Breast epithelium (tissue), 4 donors: Measurements from ENCODE around the gene DCST2. TPM values are rescaled to one million over a fixed set of nuclear protein-coding genes. Genes with fewer than 3 reads are reported as not detected.

Source experiments
- DNase-seq, 2 donors: peaks; one replicate each; pipeline ENCODE4 v3.0.0-alpha.2; 2019; ENCODE audit warnings: low spot score in 2 of 2
- H3K27ac ChIP-seq, 2 donors: fragments of 200-600 bp; sonication (generic) in 1 of 2; one replicate each; pipeline ENCODE4 v1.5.1; 2016 to 2019; ENCODE audit warnings: mild to moderate bottlenecking in 1 of 2
- H3K27me3 ChIP-seq, 2 donors: fragments of 200-600 bp; sonication (generic) in 1 of 2; one replicate each; pipeline versions ENCODE4 v1.5.1 to v1.6.0; 2017 to 2019; ENCODE audit warnings: control low read depth in 1 of 2, mild to moderate bottlenecking in 1 of 2
- H3K36me3 ChIP-seq: fragments of 200-600 bp; one replicate; pipeline ENCODE4 v1.5.1; 2019
- H3K4me1 ChIP-seq, 2 donors: fragments of 200-600 bp; sonication (generic); one replicate each; pipeline ENCODE4 v1.5.1; 2016 to 2019; ENCODE audit warnings: control low read depth in 1 of 2
- H3K4me3 ChIP-seq, 3 donors: fragments of 200-600 bp; sonication (generic); 1 replicate in 2 of 3; 2 replicates in 1 of 3; pipeline ENCODE4 v1.5.1; 2016 to 2019; ENCODE audit warnings: mild to moderate bottlenecking in 3 of 3, moderate library complexity in 2 of 3
- H3K9me3 ChIP-seq, 2 donors: fragments of 200-600 bp; sonication (generic) in 1 of 2; one replicate each; pipeline ENCODE4 v1.5.1; 2016 to 2019; ENCODE audit warnings: control low read depth in 1 of 2
- POLR2A ChIP-seq: fragments of 450-650 bp; IDR thresholded peaks from one replicate; pipeline ENCODE4 v1.6.1; 2016; ENCODE audit warnings: antibody characterized with exemption, mild to moderate bottlenecking, moderate library complexity
- POLR2AphosphoS5 ChIP-seq, 3 donors: sonication (generic); formaldehyde crosslinking; IDR thresholded peaks; one replicate each; pipeline ENCODE4 v1.6.1; 2017; ENCODE audit warnings: antibody characterized with exemption in 3 of 3
- intact Hi-C: fragments of 100-400 bp; cut with DNase I; formaldehyde crosslinking; loops from one replicate; pipeline ENCODE4 v1.15.1; 2023; ENCODE audit warnings: low total_unique reads
- total RNA-seq, 3 donors: library from RNA; depleted of rRNA; stranded (reverse); fragments of >200 nt; gene quantifications; one replicate each; pipeline ENCODE4 v1.1.0, GENCODE V29; 2016
- TF ChIP-seq, protein P1 (sequence below), 3 donors: fragments of 450-650 bp; IDR thresholded peaks; one replicate each; pipeline ENCODE4 v1.5.1; 2016 to 2017; ENCODE audit warnings: antibody characterized with exemption in 3 of 3, mild to moderate bottlenecking in 3 of 3, moderate library complexity in 3 of 3

The DCST2 gene
- total RNA-seq, 3 donors from 2014 or later = 0.48 to 4.4 (median 3.3) TPM

DNA sequence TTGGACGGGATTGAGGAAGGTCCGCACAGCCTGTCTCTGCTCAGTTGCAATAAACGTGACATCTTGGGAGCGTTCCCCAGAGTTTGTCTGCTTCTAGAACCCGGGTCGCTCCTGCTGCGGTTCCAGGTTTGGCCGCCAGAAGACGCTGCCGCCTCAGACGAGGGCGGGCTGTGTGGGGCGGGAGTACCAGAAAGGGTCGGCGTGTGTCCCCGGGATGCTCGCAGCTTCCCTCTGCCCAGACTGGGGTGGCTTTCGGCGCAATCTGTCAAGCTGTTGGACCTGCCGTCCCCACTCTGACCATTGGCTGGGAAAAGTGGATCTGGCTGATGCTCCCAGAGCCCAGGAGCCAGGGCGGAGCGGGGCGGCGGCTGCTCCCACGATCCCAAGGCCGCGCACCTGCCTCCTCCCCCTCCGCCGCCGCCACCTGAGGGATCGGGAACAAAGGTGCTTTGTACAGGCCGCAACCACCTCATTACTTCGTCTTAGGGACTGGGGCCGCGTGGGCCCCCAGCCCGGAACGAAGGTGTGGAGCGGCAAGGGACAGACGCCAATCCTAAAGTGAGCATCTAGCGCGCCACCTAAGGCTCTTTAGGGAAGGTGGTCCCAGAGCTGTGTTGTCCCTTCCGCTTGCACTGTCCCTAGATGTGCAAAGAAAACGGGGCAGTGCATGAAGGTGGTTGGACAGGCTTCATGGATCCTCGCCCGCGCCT, 29.3 kb upstream of the DCST2 start:
- Histone ChIP-seq H3K27ac (peak overlapping the region; percentile 85 to 92), H3K27me3 (no peaks in the 10 kb centered on the region), H3K4me3 (peak overlapping the region; percentile 68 to 90 (median 81)), H3K36me3 (no peaks in the 10 kb centered on the region), H3K4me1 (peaks cover 14 to 15% of the 10 kb centered on the region in 2 donors), H3K9me3 (no peaks in the 10 kb centered on the region)
- peak in 1 of 2 donors; percentile 69 for DNase-seq
- intact Hi-C loops = loop anchor here (10.0 kb wide), 1 partner anchor 108 kb away; the partner anchor contains the start of gene PBXIP1
- no peak for TF ChIP-seq POLR2A
- TF ChIP-seq POLR2AphosphoS5 (IDR thresholded peaks at IDR 0.05) = peak in 1 of 3 donors; percentile 27
- TF ChIP-seq, protein P1, sequence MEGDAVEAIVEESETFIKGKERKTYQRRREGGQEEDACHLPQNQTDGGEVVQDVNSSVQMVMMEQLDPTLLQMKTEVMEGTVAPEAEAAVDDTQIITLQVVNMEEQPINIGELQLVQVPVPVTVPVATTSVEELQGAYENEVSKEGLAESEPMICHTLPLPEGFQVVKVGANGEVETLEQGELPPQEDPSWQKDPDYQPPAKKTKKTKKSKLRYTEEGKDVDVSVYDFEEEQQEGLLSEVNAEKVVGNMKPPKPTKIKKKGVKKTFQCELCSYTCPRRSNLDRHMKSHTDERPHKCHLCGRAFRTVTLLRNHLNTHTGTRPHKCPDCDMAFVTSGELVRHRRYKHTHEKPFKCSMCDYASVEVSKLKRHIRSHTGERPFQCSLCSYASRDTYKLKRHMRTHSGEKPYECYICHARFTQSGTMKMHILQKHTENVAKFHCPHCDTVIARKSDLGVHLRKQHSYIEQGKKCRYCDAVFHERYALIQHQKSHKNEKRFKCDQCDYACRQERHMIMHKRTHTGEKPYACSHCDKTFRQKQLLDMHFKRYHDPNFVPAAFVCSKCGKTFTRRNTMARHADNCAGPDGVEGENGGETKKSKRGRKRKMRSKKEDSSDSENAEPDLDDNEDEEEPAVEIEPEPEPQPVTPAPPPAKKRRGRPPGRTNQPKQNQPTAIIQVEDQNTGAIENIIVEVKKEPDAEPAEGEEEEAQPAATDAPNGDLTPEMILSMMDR (IDR thresholded peaks at IDR 0.05) = peak; percentile 64 to 93 (median 66)

DNA sequence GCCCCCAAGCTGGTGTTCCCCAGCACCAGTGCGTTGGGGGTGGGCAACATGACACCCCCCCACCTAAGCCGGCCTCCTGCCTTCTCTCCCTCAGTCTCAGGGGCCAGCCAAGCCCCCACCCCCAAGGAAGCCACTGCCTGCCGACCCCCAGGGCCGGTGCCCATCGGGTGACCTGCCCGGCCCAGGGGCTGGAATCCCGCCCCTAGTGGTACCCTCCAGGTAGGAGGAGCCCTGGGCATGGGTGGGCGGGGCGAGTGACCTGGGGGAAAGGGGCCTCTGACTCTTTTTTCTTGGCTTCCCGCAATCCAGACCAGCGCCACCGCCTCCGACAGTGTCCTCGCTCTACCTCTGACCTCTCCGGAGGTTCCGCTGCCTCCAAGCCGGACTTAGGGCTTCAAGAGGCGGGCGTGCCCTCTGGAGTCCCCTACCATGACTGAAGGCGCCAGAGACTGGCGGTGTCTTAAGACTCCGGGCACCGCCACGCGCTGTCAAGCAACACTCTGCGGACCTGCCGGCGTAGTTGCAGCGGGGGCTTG, 28.6 kb upstream of the DCST2 start:
- H3K36me3 ChIP-seq = no peaks in the 10 kb centered on the region
- peak overlapping the region in 2 of 3 donors; percentile 81 to 90 for H3K4me3 ChIP-seq
- peak overlapping the region; percentile 29 to 92 for H3K27ac ChIP-seq
- no peaks in the 10 kb centered on the region for H3K27me3 ChIP-seq
- H3K4me1 ChIP-seq = peaks cover 14 to 15% of the 10 kb centered on the region in 2 donors
- no peak for DNase-seq
- no peaks in the 10 kb centered on the region for H3K9me3 ChIP-seq
- intact Hi-C loops = loop anchor here (10.0 kb wide), 1 partner anchor 107 kb away; the partner anchor contains the start of gene PBXIP1
- TF ChIP-seq, protein P1 (IDR thresholded peaks at IDR 0.05) = no peak
- TF ChIP-seq POLR2AphosphoS5 (IDR thresholded peaks at IDR 0.05) (no peak), POLR2A (no peak)

DNA sequence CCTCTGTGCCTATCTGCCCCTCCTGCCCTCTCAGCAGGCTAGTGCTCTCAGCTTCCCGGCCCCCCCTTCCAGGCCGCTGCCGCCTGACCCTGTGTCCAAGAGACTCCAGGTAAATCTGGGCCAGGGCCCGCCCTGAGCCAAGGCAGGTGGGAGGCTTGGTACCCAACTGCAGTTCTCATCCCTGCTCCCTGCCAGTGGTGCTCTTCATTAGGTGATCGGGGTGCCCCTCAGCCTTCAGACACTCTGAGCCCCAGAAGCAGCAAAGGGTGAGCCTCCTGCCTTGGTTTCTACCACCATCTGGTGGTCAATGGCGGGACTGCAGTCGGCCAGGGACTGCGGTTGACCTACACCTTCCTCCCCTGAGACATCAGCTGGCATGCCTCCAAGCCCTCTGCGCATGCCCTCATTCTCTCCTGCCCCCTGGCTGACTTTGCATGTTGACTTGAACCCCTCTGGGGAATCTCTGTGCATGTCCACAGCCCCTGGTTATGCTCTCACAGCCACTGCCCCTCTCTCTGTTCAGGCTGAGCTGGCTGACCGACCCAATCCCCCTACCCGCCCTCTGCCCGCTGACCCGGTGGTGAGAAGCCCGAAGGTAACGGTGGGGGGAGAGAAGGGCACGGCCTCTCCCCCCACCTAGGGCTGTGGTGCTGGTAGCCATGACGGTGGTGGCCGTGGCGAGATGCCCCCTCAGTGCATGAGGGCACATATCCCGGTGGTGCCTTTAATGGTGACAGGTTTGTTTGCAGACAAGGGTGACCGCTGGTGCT, 28.0 kb upstream of the DCST2 start:
- no peak overlapping the region for H3K27ac ChIP-seq
- TF ChIP-seq, protein P1 (IDR thresholded peaks at IDR 0.05) = peak; percentile 92 to 99 (median 98)
- TF ChIP-seq POLR2AphosphoS5 (IDR thresholded peaks at IDR 0.05) (peak; percentile 18 to 36 (median 30)), POLR2A (no peak)
- H3K4me1 ChIP-seq = peaks cover 14 to 15% of the 10 kb centered on the region in 2 donors
- intact Hi-C loops = loop anchor here (10.0 kb wide), 1 partner anchor 107 kb away; the partner anchor contains the start of gene PBXIP1
- no peak overlapping the region for H3K4me3 ChIP-seq
- DNase-seq = peak; percentile 81 to 89
- H3K9me3 ChIP-seq = no peaks in the 10 kb centered on the region
- no peaks in the 10 kb centered on the region for H3K27me3 ChIP-seq
- H3K36me3 ChIP-seq = no peaks in the 10 kb centered on the region

DNA sequence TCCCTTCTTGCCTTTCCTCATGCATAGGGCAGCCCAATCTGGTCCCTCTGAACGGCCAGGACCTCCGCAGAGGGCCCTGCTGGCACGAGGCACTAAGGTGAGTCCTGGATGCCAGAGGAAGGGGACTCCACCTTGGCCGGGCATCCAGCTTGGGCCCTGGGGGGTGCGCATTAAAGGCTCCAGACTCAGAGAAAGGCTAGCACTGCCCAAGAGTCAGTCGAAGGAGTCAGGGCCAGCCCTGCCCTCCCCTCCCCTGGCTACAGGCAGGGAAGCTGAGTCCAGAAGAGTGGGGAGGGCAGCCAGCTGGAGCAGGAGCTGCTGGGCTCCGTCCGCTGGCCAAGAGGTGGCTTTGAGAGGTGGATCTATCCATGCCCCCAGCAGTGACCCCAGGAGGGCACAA, 27.2 kb upstream of the DCST2 start:
- intact Hi-C loops = loop anchor here (10.0 kb wide), 1 partner anchor 106 kb away; the partner anchor contains the start of gene PBXIP1
- no peak for TF ChIP-seq POLR2A
- TF ChIP-seq, protein P1 (IDR thresholded peaks at IDR 0.05) = no peak
- TF ChIP-seq POLR2AphosphoS5 (IDR thresholded peaks at IDR 0.05) = no peak
- Histone ChIP-seq H3K36me3 (no peaks in the 10 kb centered on the region), H3K27me3 (no peaks in the 10 kb centered on the region), H3K27ac (no peak overlapping the region), H3K4me1 (peaks cover 14 to 15% of the 10 kb centered on the region in 2 donors), H3K9me3 (no peaks in the 10 kb centered on the region), H3K4me3 (no peak overlapping the region)
- no peak for DNase-seq
